OCI-LY1 (cell line): ENCODE data around the gene C11orf97.

ENCODE experiments used
- H2AFZ ChIP-seq: fragments of 200-600 bp; sonication (generic), shearing (Covaris generic); 2 replicates; pipeline ENCODE4 v1.6.0; 2014; ENCODE audit warnings: antibody characterized with exemption, mild to moderate bottlenecking, low read length
- H3F3A ChIP-seq: fragments of 200-600 bp; sonication (generic), shearing (Covaris generic); 2 replicates; pipeline ENCODE4 v1.6.0; 2014; ENCODE audit warnings: mild to moderate bottlenecking, antibody characterized with exemption, low read length, moderate library complexity; ENCODE audit not compliant: insufficient read depth
- H3K27ac ChIP-seq: fragments of 200-600 bp; sonication (generic); 2 replicates; pipeline ENCODE4 v1.5.1; 2014; ENCODE audit warnings: low read length, mixed run types, mild to moderate bottlenecking, low read depth; ENCODE audit not compliant: poor library complexity, severe bottlenecking
- H3K27me3 ChIP-seq: fragments of 200-600 bp; sonication (generic); 2 replicates; pipeline ENCODE4 v1.6.0; 2014; ENCODE audit warnings: antibody characterized with exemption, mild to moderate bottlenecking, low read length, moderate library complexity; ENCODE audit not compliant: insufficient read depth
- H3K36me3 ChIP-seq: fragments of 200-600 bp; sonication (generic); 2 replicates; pipeline ENCODE4 v1.6.1; 2014; ENCODE audit warnings: mild to moderate bottlenecking, antibody characterized with exemption, low read length, moderate library complexity, mixed read lengths; ENCODE audit not compliant: insufficient read depth
- H3K4me1 ChIP-seq: fragments of 200-600 bp; sonication (generic); 2 replicates; pipeline ENCODE4 v1.5.1; 2014; ENCODE audit warnings: mild to moderate bottlenecking, low read length, moderate library complexity; ENCODE audit not compliant: insufficient read depth, severe bottlenecking
- H3K4me2 ChIP-seq: fragments of 200-600 bp; sonication (generic), shearing (Covaris generic); 2 replicates; pipeline ENCODE4 v1.6.1; 2014; ENCODE audit warnings: low read length
- H3K4me3 ChIP-seq: fragments of 200-600 bp; sonication (generic); 2 replicates; pipeline ENCODE4 v1.5.1; 2014; ENCODE audit warnings: low read length, low read depth, mild to moderate bottlenecking, mixed read lengths; ENCODE audit not compliant: poor library complexity, severe bottlenecking
- H3K79me2 ChIP-seq: fragments of 200-600 bp; shearing (Covaris generic); 2 replicates; pipeline ENCODE4 v1.6.1; 2016; ENCODE audit warnings: mixed run types, low read length, mixed read lengths; ENCODE audit not compliant: insufficient read depth
- H3K9ac ChIP-seq: fragments of 200-600 bp; sonication (generic), shearing (Covaris generic); 2 replicates; pipeline ENCODE4 v1.6.1; 2014; ENCODE audit warnings: mild to moderate bottlenecking, low read length, mixed read lengths
- H3K9me2 ChIP-seq: fragments of 200-600 bp; sonication (generic), shearing (Covaris generic); 2 replicates; pipeline ENCODE4 v1.6.1; 2014; ENCODE audit warnings: low read depth, mild to moderate bottlenecking, low read length, mixed read lengths
- H3K9me3 ChIP-seq: fragments of 200-600 bp; shearing (Covaris generic); 2 replicates; pipeline ENCODE4 v1.6.1; 2014; ENCODE audit warnings: low read length, mixed read lengths
- H4K20me1 ChIP-seq: fragments of 200-600 bp; sonication (generic), shearing (Covaris generic); 2 replicates; pipeline ENCODE4 v1.6.0; 2016; ENCODE audit warnings: mild to moderate bottlenecking, low read length; ENCODE audit not compliant: insufficient read depth
- EZH2 ChIP-seq: fragments of 200-600 bp; sonication (generic), shearing (Covaris generic); IDR thresholded peaks from 2 replicates; pipeline ENCODE4 v1.8.0; 2017; ENCODE audit warnings: borderline replicate concordance, mixed run types, mild to moderate bottlenecking, antibody characterized with exemption, low read length, moderate library complexity, mixed read lengths
- TF ChIP-seq, protein P1 (sequence below): fragments of 200-600 bp; sonication (generic), shearing (Covaris generic); IDR thresholded peaks from 2 replicates; pipeline ENCODE4 v1.5.1; 2017; ENCODE audit warnings: mild to moderate bottlenecking, antibody characterized with exemption, low read length, moderate library complexity, mixed read lengths

C11orf97 gene

DNA sequence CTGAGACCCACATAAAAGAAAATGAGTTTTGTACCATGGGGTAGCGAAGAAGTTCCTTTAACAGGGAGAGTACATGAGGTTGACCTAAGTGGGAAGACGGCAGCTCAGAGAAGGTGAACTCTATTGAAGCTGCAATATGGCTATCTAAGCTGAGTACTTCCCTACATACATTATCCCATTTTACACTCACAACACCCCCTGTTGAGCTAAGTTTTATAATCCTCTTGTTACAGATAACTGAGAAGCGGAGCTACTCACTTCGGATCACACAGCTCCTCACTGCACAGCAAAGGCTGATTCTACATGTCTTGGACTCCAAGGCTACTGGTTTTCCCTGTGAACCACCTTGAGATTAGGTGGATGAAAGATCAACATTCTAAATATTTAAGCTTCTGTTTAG is 46.7 kb downstream of the C11orf97 start:
- Histone ChIP-seq H3K4me1 (no peaks in the 10 kb centered on the region), H3K9ac (no peak overlapping the region), H3K79me2 (no peaks in the 10 kb centered on the region), H4K20me1 (no peaks in the 10 kb centered on the region), H3K9me3 (no peaks in the 10 kb centered on the region), H3K27ac (no peak overlapping the region), H3F3A (no peaks in the 10 kb centered on the region), H3K27me3 (no peaks in the 10 kb centered on the region), H3K9me2 (no peaks in the 10 kb centered on the region), H3K36me3 (no peaks in the 10 kb centered on the region), H3K4me2 (no peak overlapping the region), H2AFZ (no peak overlapping the region), H3K4me3 (no peak overlapping the region)
- no peak for TF ChIP-seq EZH2
- TF ChIP-seq, protein P1, sequence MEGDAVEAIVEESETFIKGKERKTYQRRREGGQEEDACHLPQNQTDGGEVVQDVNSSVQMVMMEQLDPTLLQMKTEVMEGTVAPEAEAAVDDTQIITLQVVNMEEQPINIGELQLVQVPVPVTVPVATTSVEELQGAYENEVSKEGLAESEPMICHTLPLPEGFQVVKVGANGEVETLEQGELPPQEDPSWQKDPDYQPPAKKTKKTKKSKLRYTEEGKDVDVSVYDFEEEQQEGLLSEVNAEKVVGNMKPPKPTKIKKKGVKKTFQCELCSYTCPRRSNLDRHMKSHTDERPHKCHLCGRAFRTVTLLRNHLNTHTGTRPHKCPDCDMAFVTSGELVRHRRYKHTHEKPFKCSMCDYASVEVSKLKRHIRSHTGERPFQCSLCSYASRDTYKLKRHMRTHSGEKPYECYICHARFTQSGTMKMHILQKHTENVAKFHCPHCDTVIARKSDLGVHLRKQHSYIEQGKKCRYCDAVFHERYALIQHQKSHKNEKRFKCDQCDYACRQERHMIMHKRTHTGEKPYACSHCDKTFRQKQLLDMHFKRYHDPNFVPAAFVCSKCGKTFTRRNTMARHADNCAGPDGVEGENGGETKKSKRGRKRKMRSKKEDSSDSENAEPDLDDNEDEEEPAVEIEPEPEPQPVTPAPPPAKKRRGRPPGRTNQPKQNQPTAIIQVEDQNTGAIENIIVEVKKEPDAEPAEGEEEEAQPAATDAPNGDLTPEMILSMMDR, result no peak

DNA sequence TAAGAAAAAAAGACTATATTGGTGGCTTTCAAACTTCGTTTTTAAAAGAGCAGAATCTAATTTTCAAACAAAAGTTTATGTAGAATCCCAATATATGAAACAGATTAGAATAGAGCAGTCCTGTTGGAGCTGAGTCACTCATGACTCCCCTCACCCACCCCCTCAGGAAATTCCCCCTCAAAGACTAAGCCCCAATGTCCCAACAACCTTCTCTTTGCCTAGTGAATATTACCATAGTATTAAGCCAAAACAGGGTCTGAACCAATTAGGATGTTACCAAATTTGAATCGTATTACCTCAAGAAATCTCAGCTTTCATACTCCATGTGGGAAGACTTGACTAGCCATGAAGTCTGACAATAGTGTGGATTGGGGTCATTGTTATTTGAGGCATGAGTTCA is 47.1 kb downstream of the C11orf97 start:
- Histone ChIP-seq H3K9ac (no peak overlapping the region), H3K27ac (no peak overlapping the region), H3K27me3 (no peaks in the 10 kb centered on the region), H3K4me3 (no peak overlapping the region), H2AFZ (no peak overlapping the region), H3K36me3 (no peaks in the 10 kb centered on the region), H3K4me1 (no peaks in the 10 kb centered on the region), H4K20me1 (no peaks in the 10 kb centered on the region), H3K79me2 (no peaks in the 10 kb centered on the region), H3F3A (no peaks in the 10 kb centered on the region), H3K4me2 (no peak overlapping the region), H3K9me3 (no peaks in the 10 kb centered on the region), H3K9me2 (no peaks in the 10 kb centered on the region)
- TF ChIP-seq, protein P1, result no peak
- no peak for TF ChIP-seq EZH2

- no peaks in the 10 kb centered on the region for H3K9me3 ChIP-seq
- H4K20me1 ChIP-seq, result no peaks in the 10 kb centered on the region
- H3K4me2 ChIP-seq, result no peak overlapping the region
- no peak overlapping the region for H3K4me3 ChIP-seq
- no peaks in the 10 kb centered on the region for H3F3A ChIP-seq
- H3K9me2 ChIP-seq, result no peaks in the 10 kb centered on the region
- H3K4me1 ChIP-seq, result no peaks in the 10 kb centered on the region
- no peak overlapping the region for H2AFZ ChIP-seq
- no peaks in the 10 kb centered on the region for H3K79me2 ChIP-seq
- H3K27me3 ChIP-seq, result no peaks in the 10 kb centered on the region
- no peak overlapping the region for H3K27ac ChIP-seq
- H3K36me3 ChIP-seq, result no peaks in the 10 kb centered on the region
- no peak for TF ChIP-seq EZH2
- TF ChIP-seq, protein P1, result no peak
- H3K9ac ChIP-seq, result no peak overlapping the region
Observed at GRCh38 chr11:94560834-94561233, 48.6 kb downstream of the C11orf97 start.
